Right cardiac atrium (tissue), 5 donors: ENCODE measurements around the gene IMMP2L. TPM values are rescaled to one million over a fixed set of nuclear protein-coding genes. Genes with fewer than 3 reads are reported as not detected.
A peak's percentile ranks its signal among the peaks of the same experiment; 100 is the strongest.
"Not testable (repeated sequence)": the region's sequence is repeated elsewhere in the genome, so short reads cannot be mapped to it uniquely, and the experiment has no call there.

Source experiments
- ATAC-seq, 2 donors: fragments of 200-7000 bp; cut with Tn5 transposase; one replicate each; pipeline versions ENCODE4 v1.8.0 to v1.9.1; 2020; ENCODE audit warnings: moderate library complexity in 2 of 2, mild to moderate bottlenecking in 1 of 2
- DNase-seq, 3 donors: peaks; one replicate each; pipeline ENCODE4 v3.0.0-alpha.2; 2020
- H3K27ac ChIP-seq: one replicate; pipeline ENCODE4 v1.5.1; 2013; ENCODE audit warnings: mild to moderate bottlenecking, low read length, control low read depth, moderate library complexity
- H3K27me3 ChIP-seq: one replicate; pipeline ENCODE4 v1.6.1; 2013; ENCODE audit not compliant: control insufficient read depth, insufficient read depth
- H3K4me1 ChIP-seq: one replicate; pipeline ENCODE4 v1.6.1; 2013; ENCODE audit warnings: low read length; ENCODE audit not compliant: control insufficient read depth, insufficient read depth
- H3K4me3 ChIP-seq: one replicate; pipeline ENCODE4 v1.5.1; 2013; ENCODE audit warnings: low read length, control low read depth
- H3K9me3 ChIP-seq: one replicate; pipeline ENCODE4 v1.6.1; 2013; ENCODE audit warnings: low read length; ENCODE audit not compliant: control insufficient read depth
- WGBS: extraction: QIAGEN DNeasy Blood & Tissue Kit; methylation state at CpG from one replicate; pipeline ENCODE4 v1.1.7; 2013; 5-methylcytosine and 5-hydroxymethylcytosine counted together
- intact Hi-C, 4 donors: fragments of 100-400 bp; cut with DNase I; formaldehyde crosslinking; loops; one replicate each; pipeline versions ENCODE4 v1.11.0 to v1.14.0; 2022 to 2023
- polyA plus RNA-seq: library from polyadenylated mRNA; stranded (reverse); fragments of 200-250 nt; gene quantifications from one replicate; pipeline ENCODE4 v1.2.3, GENCODE V29; 2013
- total RNA-seq, 4 donors: library from RNA; stranded (reverse); fragmentation: NEBNext Ultra II Directional; extraction: Animal tissue kit (Norgen Biotek cat#: 25700); gene quantifications; one replicate each; pipeline ENCODE4 v1.2.1, GENCODE V29; 2021
- donor health status: healthy with polysubstance abuse.
- donor health status: DM: no; HTN: yes; CAD: no.
- donor health status: DM: no; HTN: no; CAD: no.
- donor health status: DM: no; HTN: yes; CAD: no; lungs with severe emphysema.
- donor health status: DM: yes; HTN: yes; CAD: no.

IMMP2L gene
- total and polyA plus RNA-seq, 5 donors = 6.6 to 16.2 (median 13.9) TPM

GRCh38 chr7:111476586-111477293, 85.6 kb downstream of the IMMP2L start:
- Histone ChIP-seq H3K9me3 (no peaks in the 10 kb centered on the region), H3K27ac (no peak overlapping the region), H3K27me3 (no peaks in the 10 kb centered on the region), H3K4me3 (no peak overlapping the region), H3K4me1 (no peaks in the 10 kb centered on the region)
- 83% methylated on average over 2 of the region's 2 CpGs for WGBS
- ATAC-seq = no peak
- intact Hi-C loops = no loop called here
- no peak for DNase-seq

- Histone ChIP-seq H3K27ac (no peak overlapping the region), H3K4me1 (no peaks in the 10 kb centered on the region), H3K4me3 (no peak overlapping the region), H3K9me3 (no peaks in the 10 kb centered on the region), H3K27me3 (no peaks in the 10 kb centered on the region)
- ATAC-seq = no peak
- intact Hi-C loops = no loop called here
- no peak for DNase-seq
- 84% methylated on average over 1 of the region's 1 CpG for WGBS
Measured at GRCh38 chr7:111475959-111476358, 86.3 kb downstream of the IMMP2L start.

- Histone ChIP-seq H3K27ac (no peak overlapping the region), H3K4me3 (no peak overlapping the region), H3K4me1 (no peaks in the 10 kb centered on the region), H3K9me3 (no peaks in the 10 kb centered on the region), H3K27me3 (no peaks in the 10 kb centered on the region)
- ATAC-seq (no peak), DNase-seq (no peak)
- WGBS = 54% methylated on average over 1 of the region's 1 CpG
- intact Hi-C loops = no loop called here
Measured at GRCh38 chr7:111475419-111475748, 86.9 kb downstream of the IMMP2L start.

GRCh38 chr7:111474723-111475418, 87.4 kb downstream of the IMMP2L start:
- Histone ChIP-seq H3K4me3 (no peak overlapping the region), H3K4me1 (no peaks in the 10 kb centered on the region), H3K27ac (no peak overlapping the region), H3K9me3 (no peaks in the 10 kb centered on the region), H3K27me3 (no peaks in the 10 kb centered on the region)
- WGBS = 53% methylated on average over 4 of the region's 4 CpGs
- ATAC-seq (peak; percentile 19 to 76), DNase-seq (no peak)
- intact Hi-C loops = no loop called here

- DNase-seq = no peak
- H3K27me3 ChIP-seq = no peaks in the 10 kb centered on the region
- H3K27ac ChIP-seq = no peak overlapping the region
- no peaks in the 10 kb centered on the region for H3K4me1 ChIP-seq
- 99% methylated on average over 2 of the region's 2 CpGs for WGBS
- intact Hi-C loops = no loop called here
- H3K4me3 ChIP-seq = no peak overlapping the region
- no peaks in the 10 kb centered on the region for H3K9me3 ChIP-seq
- ATAC-seq = no peak
Measured at GRCh38 chr7:111473449-111474198, 88.7 kb downstream of the IMMP2L start.

GRCh38 chr7:111470998-111471397, 91.3 kb downstream of the IMMP2L start:
- ATAC-seq (no peak), DNase-seq (no peak)
- Histone ChIP-seq H3K9me3 (no peaks in the 10 kb centered on the region), H3K4me1 (no peaks in the 10 kb centered on the region), H3K27ac (no peak overlapping the region), H3K27me3 (no peaks in the 10 kb centered on the region), H3K4me3 (no peak overlapping the region)
- intact Hi-C loops = no loop called here
- 90% methylated on average over 2 of the region's 2 CpGs for WGBS

- ATAC-seq, H3K27me3 ChIP-seq, DNase-seq, intact Hi-C loops, H3K4me3 ChIP-seq, H3K27ac ChIP-seq, H3K9me3 ChIP-seq, H3K4me1 ChIP-seq: not testable (repeated sequence)
- 97% methylated on average over 1 of the region's 1 CpG for WGBS
Measured at GRCh38 chr7:111469894-111470293, 92.4 kb downstream of the IMMP2L start.

GRCh38 chr7:111465774-111466173, 96.5 kb downstream of the IMMP2L start:
- ATAC-seq, H3K27ac ChIP-seq, H3K27me3 ChIP-seq, DNase-seq, H3K4me3 ChIP-seq, H3K9me3 ChIP-seq, H3K4me1 ChIP-seq, intact Hi-C loops: not testable (repeated sequence)
- WGBS = 95% methylated on average over 3 of the region's 3 CpGs

- Histone ChIP-seq H3K27me3 (no peaks in the 10 kb centered on the region), H3K27ac (no peak overlapping the region), H3K4me3 (no peak overlapping the region), H3K9me3 (no peaks in the 10 kb centered on the region), H3K4me1 (no peaks in the 10 kb centered on the region)
- DNase-seq (no peak), ATAC-seq (no peak)
- intact Hi-C loops = no loop called here
Measured at GRCh38 chr7:111460695-111461094, 101.6 kb downstream of the IMMP2L start.

- ATAC-seq (no peak), DNase-seq (no peak)
- 71% methylated on average over 2 of the region's 2 CpGs for WGBS
- Histone ChIP-seq H3K27me3 (no peaks in the 10 kb centered on the region), H3K4me1 (no peaks in the 10 kb centered on the region), H3K27ac (no peak overlapping the region), H3K4me3 (no peak overlapping the region), H3K9me3 (no peaks in the 10 kb centered on the region)
- intact Hi-C loops = no loop called here
Measured at GRCh38 chr7:111459757-111460280, 102.5 kb downstream of the IMMP2L start.

- DNase-seq = no peak
- Histone ChIP-seq H3K4me1 (no peaks in the 10 kb centered on the region), H3K9me3 (no peaks in the 10 kb centered on the region), H3K27me3 (no peaks in the 10 kb centered on the region), H3K27ac (no peak overlapping the region), H3K4me3 (no peak overlapping the region)
- WGBS = 61% methylated on average over 2 of the region's 2 CpGs
- ATAC-seq = no peak
- intact Hi-C loops = no loop called here
Measured at GRCh38 chr7:111459065-111459756, 103.1 kb downstream of the IMMP2L start.
